Ureter (tissue), 1 donor: Measurements from ENCODE around the gene INTS11. TPM values are rescaled to one million over a fixed set of nuclear protein-coding genes. Genes with fewer than 3 reads are reported as not detected.
"Not testable (repeated sequence)": the region's sequence is repeated elsewhere in the genome, so short reads cannot be mapped to it uniquely, and the experiment has no call there.

Source experiments
- DNase-seq: peaks from one replicate; pipeline ENCODE4 v3.0.0-alpha.2; 2020; ENCODE audit warnings: low spot score
- total RNA-seq: library from RNA; stranded (reverse); gene quantifications from one replicate; pipeline ENCODE4 v1.2.4, GENCODE V29; 2023
- donor health status: DM: yes; HTN: yes; CAD: no.

Gene INTS11
- total RNA-seq = 132 TPM

- peak; percentile 96 for DNase-seq
Observed at GRCh38 chr1:1324524-1325287, at the start of gene INTS11, which contains the start of gene CPTP. INTS11 (minus strand) TSS chr1:1324660; CDS start chr1:1324608, 52 bp downstream. CPTP (plus strand) TSS chr1:1324802; CDS start chr1:1326911, 2,109 bp downstream.

- peak; percentile 53 for DNase-seq
Observed at GRCh38 chr1:1373815-1374588, 49.5 kb upstream of the INTS11 start.

GRCh38 chr1:1373051-1373814 lies 48.8 kb upstream of the INTS11 start:
- DNase-seq = no peak

- DNase-seq = peak; percentile 70
Observed at GRCh38 chr1:1371746-1372711, 47.6 kb upstream of the INTS11 start.

- DNase-seq = no peak
Observed at GRCh38 chr1:1371364-1371745, 46.9 kb upstream of the INTS11 start.

- no peak for DNase-seq
Observed at GRCh38 chr1:1370771-1371300, 46.4 kb upstream of the INTS11 start.

GRCh38 chr1:1370094-1370493 lies 45.6 kb upstream of the INTS11 start:
- not testable (repeated sequence) for DNase-seq

GRCh38 chr1:1367315-1367714 lies 42.9 kb upstream of the INTS11 start:
- DNase-seq = no peak

GRCh38 chr1:1366699-1367066 lies 42.2 kb upstream of the INTS11 start:
- no peak for DNase-seq

GRCh38 chr1:1365875-1366698 lies 41.6 kb upstream of the INTS11 start:
- DNase-seq = no peak

GRCh38 chr1:1364266-1364665 lies 39.8 kb upstream of the INTS11 start:
- DNase-seq = no peak

GRCh38 chr1:1361982-1362423 lies 37.5 kb upstream of the INTS11 start:
- peak; percentile 60 for DNase-seq

- no peak for DNase-seq
Observed at GRCh38 chr1:1361233-1361981, 36.9 kb upstream of the INTS11 start.

GRCh38 chr1:1360506-1361169 lies 36.2 kb upstream of the INTS11 start:
- DNase-seq = peak; percentile 75

GRCh38 chr1:1359664-1360468 lies 35.4 kb upstream of the INTS11 start:
- DNase-seq = peak; percentile 63

- DNase-seq = peak; percentile 44
Observed at GRCh38 chr1:1359308-1359663, 34.8 kb upstream of the INTS11 start.

- peak; percentile 77 for DNase-seq
Observed at GRCh38 chr1:1358433-1359271, 34.2 kb upstream of the INTS11 start, which contains the start of gene MXRA8. MXRA8 (minus strand) TSS chr1:1358555; CDS start chr1:1358504, 51 bp downstream.
